HG02885 (cell line): ENCODE data around the gene TTC28.
"Not testable (repeated sequence)": the region's sequence is repeated elsewhere in the genome, so short reads cannot be mapped to it uniquely, and the experiment has no call there.

ENCODE experiments used
- ATAC-seq: cut with Tn5 transposase; IDR thresholded peaks from one replicate; pipeline ENCODE4 v1.9.1; 2021; ENCODE audit warnings: mild to moderate bottlenecking; ENCODE audit not compliant: unreplicated experiment, poor library complexity

Gene TTC28

DNA sequence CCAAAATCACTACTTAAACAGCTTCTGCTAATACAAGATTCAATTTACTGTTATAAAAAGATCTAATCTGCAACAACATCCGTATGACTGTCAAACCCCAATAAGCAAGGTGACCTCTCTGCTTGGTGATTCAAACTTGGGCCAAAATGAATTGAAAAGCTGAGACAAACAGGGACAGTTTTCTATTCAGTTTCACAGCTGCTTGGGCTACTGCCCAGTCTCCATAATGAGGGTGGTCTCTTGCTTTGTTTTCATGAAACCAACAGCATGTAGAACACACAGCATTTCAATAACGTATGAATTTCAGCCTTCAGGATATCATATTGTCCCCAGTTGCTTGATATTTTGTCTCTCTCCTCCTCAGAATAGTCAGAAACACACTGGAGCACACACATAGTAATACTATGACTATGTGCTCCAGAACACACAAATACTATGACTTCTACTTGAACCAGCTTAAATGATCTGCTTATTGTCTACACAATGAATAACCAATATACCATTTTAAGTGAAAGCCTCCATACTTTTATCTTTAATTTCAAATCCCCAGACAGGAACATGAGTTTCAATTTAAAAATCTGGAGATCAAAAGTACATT is 285.0 kb downstream of the TTC28 start:
- ATAC-seq = no peak

DNA sequence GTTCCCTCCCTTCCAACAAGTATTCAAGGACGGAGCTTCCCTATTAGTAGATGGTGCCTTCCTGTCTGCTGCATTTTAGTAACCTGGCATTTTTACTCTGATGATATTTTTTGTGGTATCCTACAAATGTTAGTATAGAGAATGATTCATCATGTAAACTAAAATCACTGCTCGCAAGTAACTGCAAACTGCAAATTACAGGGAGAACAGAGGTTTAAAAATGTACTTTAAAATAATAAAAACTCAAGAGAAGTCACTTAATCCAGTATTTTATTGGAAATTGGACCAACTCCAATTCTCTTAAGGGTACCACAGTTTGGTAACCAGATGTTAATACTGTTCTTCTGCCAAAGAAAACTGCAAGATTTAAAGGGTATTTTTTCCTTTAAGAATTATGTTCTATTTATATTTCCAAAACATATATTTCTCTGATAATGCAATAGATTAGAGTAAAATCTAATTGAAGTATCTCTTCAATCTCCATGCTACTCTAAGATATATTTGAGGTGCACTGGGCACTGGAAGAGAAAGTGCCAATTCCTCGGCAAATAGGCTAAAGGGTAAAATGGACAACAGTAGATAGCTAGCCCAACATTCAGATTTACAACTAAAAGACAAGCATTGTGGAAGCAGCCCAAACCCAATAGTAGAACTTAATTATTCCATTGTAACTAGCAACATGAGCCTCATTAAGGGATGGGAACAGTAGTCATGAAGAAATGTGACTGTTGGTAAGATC is 298.0 kb downstream of the TTC28 start:
- no peak for ATAC-seq

DNA sequence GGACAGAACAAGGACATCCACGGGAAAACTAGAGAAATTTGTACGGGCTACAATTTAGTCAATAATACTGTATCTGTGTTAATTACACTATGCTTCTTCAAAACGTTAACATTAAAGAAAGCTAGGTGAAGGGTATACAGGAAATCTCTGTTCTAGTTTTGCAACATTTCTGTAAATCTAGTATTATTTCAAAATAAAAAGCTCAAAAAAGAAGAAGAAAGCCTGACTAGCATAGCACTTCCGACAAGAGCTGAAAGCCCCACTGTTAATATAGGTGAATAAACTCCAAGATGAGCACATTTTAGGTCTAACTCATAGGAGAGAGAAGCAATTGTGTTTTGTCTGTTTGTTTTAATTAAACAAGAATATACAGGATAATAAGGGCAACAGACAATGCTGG is 299.7 kb downstream of the TTC28 start:
- no peak for ATAC-seq

DNA sequence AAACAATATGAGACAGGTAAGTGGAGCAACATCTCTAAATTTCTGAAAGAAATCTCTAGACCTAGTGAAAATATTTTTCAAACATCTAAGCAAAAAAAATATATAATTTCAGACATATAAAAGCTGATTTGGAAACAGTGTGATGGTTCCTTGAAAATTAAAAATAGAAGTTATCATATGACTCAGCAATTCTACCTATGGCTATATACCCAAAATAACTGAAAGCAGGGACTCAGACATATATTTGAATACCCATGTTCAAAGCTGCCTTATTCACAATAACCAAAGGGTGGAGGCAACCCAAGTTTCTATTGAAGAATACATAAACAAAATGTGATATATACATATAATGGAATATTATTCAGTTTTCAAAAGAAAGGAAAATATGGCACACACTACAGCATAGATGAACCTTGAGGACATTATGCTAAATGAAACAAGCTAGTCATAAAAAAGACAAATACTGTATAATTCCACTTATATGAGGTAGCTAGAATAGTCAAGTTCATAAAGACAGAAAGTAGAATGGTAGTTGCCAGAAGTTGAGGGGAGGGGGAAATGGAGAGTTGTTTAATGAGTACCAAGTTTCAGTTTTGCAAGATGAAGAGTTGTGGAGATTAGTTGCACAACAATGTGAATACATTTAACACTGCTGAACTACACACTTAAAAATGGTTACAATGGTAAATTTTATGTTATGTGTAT is 300.4 kb downstream of the TTC28 start:
- no peak for ATAC-seq

DNA sequence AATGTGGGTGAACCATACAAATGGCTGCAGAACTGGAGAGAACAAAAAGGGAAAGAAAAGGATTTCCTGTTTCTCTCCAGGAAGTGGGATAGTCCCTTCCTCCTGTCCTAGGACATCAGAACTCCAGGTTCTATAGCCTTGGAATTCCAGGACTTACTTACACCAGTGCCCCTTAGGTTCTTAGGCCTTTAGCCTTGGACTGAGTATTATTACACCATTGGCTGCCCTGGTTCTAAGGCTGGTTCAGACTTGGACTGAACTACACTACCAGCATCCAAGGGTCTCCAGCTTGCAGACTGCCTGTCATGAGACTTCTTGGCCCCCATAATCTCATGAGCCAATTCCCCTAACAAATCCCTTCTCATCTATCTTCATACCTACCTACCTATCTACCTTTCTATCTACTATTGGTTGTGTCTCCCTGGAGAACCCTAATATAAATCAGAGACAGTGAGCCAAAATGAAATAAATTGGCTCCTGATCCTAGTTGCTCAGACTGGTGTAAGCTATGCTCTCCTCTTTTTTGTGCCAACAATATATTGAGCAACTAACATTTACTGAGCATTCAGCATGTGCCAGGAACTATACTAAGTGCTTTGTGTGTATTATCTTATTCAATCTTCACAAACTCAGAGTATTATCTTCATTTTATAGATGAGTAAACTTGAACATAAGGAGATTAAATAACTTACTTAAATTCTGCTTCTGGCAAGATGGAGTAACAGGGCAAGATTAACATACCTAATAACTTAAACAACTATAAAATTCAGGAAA is 303.7 kb downstream of the TTC28 start:
- no peak for ATAC-seq

DNA sequence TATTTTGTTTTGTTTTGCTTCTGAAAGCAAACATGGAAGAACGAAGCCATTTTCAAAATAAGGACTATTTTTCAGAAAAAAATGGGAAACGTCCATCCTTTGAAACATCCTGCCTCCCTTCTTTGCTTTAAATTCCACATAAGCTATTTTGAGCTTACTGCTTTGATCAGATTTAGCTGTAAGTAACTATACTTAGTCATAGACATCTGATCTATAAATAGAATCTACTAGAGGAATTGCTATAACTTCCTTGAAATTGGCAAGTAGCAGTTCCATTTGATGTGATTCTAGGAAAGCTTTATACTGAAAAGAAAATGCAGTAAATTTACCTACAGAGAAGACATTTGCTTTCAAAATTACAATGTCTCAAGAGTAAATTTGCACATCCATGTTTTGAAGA is 305.8 kb downstream of the TTC28 start:
- no peak for ATAC-seq

DNA sequence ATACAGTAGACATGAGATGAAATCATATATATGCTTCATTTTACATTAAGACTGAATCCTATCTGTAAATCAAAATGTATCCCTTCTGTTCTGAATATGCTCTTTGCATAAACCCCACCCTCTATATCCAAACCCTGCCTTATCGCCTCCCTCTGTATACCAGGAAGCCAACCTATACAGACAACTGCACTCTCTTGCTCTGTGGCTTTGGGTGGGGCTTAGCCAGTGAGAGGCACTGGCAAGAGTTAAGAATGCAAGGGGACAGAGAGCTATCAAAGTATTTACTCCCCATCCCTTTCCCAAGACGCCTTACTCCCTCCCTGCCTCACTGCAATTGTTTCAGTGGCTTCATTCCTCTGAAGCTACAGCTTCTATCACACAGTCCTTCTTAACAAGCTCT is 309.8 kb downstream of the TTC28 start:
- ATAC-seq = no peak

DNA sequence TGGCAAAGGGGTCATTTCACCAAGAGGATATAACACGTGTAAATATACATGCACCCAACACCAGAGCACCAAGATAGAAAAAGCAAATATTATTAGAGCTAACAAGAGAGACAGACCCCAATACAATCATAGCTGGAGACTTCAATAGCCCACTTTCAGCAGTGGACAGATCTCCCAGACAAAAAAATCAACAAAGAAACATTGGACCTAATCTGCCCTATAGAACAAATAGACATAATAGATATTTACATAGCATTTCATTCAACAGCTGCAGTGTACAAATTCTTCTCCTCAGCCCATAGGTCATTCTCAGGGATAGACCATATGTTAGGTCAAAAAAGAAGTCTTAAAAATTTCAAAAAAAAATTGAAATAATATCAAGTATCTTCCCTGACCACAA is 312.8 kb downstream of the TTC28 start:
- no peak for ATAC-seq

DNA sequence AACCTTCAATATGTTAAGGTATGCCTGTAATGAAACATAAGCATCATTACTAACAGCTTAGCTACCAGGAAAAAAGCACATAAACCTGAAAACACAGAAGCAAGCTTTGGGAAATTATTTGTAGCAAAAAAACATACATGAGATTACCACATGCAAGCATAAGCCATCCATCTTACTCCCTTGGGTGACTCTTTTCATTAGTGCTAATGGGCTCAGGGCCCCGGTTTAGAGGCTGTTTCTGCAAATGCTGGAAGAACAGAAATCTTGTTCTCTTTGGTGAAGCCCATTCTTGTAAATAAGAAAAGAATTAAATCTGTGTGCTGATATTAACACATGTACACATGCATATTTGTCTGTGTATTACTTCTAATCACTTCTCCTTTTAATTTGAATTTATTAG is 314.3 kb downstream of the TTC28 start:
- ATAC-seq = no peak

DNA sequence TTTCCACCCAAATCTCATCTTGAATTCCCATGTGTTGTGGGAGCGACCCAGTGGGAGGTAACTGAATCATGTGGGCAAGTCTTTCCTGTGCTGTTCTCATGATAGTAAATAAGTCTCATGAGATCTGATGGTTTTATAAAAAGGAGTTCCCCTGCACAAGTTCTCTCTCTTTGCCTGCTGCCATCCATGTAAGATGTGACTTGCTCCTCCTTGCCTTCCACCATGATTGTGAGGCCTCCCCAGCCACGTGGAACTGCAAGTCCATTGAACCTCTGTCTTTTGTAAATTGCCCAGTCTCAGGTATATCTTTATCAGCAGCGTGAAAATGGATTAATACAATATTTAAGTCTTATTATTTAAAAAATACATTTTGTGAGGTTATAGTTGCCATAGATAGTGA is 315.5 kb downstream of the TTC28 start:
- ATAC-seq = not testable (repeated sequence)

DNA sequence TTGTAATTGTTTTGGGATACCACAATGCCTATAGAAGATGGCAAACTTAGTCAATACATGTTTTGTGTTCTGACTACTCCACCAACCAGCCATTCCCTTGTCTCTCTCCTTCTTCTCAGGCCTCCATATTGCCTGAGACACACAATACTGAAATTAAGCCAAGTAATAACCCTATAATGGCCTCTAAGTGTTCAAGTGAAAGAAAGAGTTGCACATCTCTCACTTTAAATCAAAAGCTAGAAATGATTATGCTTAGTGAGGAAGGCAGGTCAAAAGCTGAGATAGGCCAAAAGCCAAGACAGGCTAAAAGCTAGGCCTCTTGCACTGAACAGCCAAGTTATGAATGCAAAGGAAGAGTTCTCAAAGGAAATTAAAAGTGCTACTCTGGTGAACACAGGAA is 318.7 kb downstream of the TTC28 start:
- ATAC-seq = no peak

DNA sequence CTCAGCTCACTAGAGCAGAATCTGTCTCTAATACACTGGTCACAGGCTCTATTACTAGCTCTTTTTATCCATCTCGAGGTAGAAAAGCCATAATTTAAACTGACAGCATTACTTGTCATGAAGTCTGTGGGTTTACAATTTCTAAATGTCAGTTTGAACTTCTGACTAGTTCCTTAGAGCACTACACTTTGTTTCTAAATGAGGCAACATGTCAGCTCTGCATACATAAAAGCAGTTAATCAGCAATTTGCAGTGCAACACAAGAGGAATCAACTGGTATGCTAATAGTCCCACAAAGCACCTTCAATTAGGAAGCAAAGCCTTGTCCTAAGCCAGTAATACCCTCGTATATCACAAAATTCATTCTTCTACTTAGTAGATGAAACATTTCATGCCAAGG is 321.3 kb downstream of the TTC28 start:
- ATAC-seq = no peak

DNA sequence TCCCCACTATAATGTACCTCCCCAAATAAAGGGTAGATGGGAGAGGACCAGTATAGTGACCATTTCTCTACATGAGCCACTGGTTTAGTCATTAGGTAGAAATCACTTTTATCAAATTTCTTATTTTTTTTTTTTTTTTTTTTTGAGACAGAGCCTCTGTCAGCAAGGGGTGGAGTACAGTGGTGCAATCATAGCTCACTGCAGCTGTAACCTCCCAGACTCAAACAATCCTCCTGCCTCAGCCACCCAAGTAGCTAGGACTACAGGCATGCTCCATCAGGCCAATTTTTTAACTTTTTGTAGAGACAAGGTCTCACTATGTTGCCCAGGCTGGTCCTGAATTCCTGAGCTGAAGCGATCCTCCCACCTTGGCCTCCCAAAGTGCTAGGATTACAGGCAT is 322.4 kb downstream of the TTC28 start:
- ATAC-seq = no peak

DNA sequence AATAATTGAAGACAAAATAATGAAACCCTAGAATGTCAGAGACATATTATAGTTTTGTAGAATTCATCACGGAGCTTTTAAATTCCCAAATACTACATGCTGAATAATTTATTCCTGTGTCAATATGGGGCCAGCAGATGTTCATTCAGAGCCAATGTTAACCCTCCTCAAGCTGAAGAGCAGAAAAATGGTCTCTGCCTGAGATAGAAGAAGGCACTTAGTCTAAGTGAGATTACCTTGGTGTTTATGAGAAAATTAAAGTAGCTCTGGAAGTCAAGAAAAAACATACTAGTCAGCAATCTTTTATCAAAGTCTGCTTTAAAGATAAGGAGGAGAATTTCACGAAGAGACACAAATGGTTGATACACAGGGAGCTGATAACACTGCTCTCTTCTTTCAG is 328.2 kb downstream of the TTC28 start:
- no peak for ATAC-seq

DNA sequence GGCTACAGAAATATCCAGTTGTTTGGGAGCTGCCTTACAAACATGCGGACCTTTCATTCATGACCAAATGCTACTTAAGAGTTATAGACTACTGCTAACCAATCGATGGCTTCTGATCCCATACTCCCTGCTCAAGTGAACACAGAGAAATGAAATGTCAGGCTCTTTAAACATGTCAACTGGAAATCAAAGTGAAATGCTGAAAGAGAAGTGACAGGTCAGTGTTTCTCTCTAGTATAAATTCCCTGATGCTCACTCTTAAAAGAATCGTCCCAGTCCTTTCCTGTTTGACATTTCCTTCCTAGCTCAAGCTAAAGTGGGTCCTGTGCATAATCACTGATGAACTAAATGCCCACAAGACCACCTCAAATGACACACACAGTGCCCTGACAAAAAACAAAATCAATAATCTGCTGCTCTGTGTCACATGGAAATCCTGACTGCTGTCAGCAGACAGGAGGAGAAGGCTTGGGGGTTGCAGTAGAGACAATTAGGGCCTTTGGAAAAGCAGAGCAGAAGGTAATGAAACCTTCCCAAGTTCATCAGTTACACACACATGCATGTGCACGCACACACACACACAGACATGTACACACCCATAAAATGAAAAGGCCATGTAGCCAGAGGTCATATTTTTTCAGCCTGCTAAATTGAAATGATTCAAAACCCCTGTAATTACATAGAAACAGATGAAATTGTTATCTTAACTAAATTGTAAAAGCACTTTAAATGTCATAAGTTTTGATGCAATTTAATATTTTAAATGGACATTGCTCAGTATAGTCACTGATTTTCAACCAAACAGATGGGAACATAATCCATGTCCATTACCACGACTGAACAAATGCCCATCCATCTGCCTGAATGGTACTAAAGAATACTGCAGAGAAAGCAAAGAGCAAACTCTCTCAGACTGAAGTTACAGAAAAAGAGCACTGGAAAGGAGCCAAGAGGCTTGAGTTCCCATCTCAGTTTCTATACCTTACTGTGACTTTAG is 330.7 kb downstream of the TTC28 start:
- ATAC-seq = no peak

DNA sequence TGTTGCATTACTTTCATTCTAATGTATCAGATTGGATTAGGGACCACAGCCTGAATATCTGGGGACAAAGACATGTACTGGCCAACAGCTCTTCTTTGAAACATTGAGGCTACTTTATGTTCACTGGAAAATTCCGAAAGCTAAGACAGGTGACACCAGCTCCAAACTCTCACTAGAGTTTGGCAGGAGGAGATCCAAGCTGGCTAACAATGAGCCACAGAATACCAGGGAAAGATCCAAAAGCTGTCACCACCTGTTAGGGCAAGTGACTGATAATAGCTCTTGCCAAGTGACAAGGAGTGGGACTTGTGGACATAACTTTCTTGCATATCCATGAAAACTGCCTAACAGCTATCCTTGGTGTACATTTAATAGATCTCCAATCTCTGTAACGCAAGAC is 333.3 kb downstream of the TTC28 start:
- no peak for ATAC-seq

DNA sequence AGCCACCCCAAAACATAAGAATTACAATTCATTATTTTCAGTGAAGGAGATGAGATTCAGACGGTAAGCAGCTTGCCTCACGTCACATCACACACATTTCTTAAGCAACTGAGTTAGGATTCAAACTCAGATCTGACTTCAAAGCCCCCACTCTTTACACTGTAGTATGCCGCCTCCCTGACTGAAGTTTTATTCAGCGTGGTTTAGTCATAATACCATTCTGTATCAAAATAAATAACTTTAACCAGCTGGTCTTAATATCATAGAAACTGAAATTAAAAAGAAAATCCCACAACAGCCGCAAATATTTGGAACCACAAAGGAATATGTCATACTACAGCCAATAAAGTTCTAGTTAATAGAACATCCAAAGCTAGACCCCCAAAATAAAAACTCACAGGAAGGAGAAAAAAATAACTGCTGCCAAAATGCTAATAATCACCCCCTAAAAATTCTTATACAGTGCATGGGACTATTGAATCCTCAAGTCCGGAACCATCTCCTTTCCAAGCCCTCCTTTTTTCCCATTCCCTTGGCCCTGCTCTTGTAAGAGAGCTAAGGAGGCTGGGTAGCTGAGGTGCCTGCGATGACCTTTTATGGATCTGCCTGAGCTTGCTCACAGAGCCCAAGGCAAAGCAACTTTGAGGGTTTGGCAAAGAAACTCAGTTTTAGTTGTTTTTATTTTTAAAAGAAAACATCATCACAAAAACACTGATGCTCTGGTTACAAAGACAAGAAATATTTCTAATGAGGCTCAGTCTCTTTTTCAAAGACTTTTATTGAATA is 334.5 kb downstream of the TTC28 start:
- no peak for ATAC-seq

DNA sequence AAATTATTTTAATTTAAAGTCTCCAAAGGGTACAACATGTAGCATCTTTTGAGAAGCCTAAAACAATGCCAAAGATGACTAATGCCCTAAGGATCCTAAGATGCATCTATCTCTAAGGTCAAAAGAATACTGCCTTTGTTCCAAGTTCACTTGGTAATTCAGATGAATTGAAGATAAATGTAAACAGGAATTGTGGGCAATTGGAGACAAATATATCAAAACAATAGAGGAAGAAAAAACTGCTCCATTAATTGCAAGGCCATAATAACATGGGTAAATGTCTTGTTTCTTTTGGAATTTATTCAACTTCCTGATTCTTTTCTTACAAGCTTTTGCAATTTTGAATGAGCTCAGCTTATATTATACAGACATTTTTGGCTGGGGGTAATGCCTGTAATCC is 338.6 kb downstream of the TTC28 start:
- ATAC-seq = no peak

DNA sequence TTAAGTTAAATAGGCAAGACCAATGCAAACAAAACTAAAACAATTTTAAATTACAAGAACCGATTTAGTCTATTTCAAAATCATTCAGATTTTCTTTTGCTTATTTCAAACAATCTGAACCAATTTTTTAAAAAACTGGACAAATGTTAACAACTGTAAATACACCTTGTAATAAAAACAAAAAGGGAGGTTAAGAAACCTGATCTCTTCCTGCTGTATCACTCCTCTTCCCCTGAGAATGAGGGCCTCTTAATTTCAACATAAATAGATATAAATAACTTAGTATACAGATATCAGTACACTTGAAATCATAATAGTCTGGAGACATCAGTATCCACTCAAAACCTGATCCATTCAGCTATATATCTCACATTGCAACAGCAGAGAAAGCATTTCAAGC is 346.6 kb downstream of the TTC28 start:
- ATAC-seq = no peak
